ENCODE results near the gene KRI1.

KRI1 gene

GRCh38 chr19:10565567-10566407, at the start of gene KRI1:
Gene KRI1 (minus strand): TSS chr19:10566010. CDS start chr19:10565999, 11 bp downstream.
- DNase-seq, result peak; percentile 99

- DNase-seq, result no peak
Measured at GRCh38 chr19:10612499-10613119, 46.8 kb upstream of the KRI1 start.

GRCh38 chr19:10611907-10612306, 46.1 kb upstream of the KRI1 start:
- no peak for DNase-seq

- DNase-seq, result peak; percentile 38
Measured at GRCh38 chr19:10604460-10604980, 38.7 kb upstream of the KRI1 start.

- peak; percentile 77 for DNase-seq
Measured at GRCh38 chr19:10603873-10604459, 38.2 kb upstream of the KRI1 start.

- DNase-seq, result peak; percentile 92
Measured at GRCh38 chr19:10603084-10603872, 37.5 kb upstream of the KRI1 start.

GRCh38 chr19:10602330-10603083, 36.7 kb upstream of the KRI1 start:
- DNase-seq, result peak; percentile 89

GRCh38 chr19:10601999-10602329, 36.2 kb upstream of the KRI1 start:
- no peak for DNase-seq

GRCh38 chr19:10600149-10600548, 34.3 kb upstream of the KRI1 start:
- no peak for DNase-seq

GRCh38 chr19:10593820-10594637, 28.2 kb upstream of the KRI1 start:
- no peak for DNase-seq

GRCh38 chr19:10593148-10593547, 27.3 kb upstream of the KRI1 start:
- no peak for DNase-seq

- no peak for DNase-seq
Measured at GRCh38 chr19:10587839-10588150, 22.0 kb upstream of the KRI1 start.

GRCh38 chr19:10587022-10587838, 21.4 kb upstream of the KRI1 start, which contains the start of gene AP1M2:
Gene AP1M2 (minus strand): TSS chr19:10587312. CDS start chr19:10587231, 81 bp downstream.
- no peak for DNase-seq

GRCh38 chr19:10586396-10586795, 20.6 kb upstream of the KRI1 start:
- DNase-seq, result no peak

- no peak for DNase-seq
Measured at GRCh38 chr19:10583036-10583776, 17.4 kb upstream of the KRI1 start.

GRCh38 chr19:10582091-10582490, 16.3 kb upstream of the KRI1 start:
- no peak for DNase-seq

GRCh38 chr19:10580979-10581631, 15.3 kb upstream of the KRI1 start:
- DNase-seq, result peak; percentile 92

- no peak for DNase-seq
Measured at GRCh38 chr19:10577951-10578350, 12.1 kb upstream of the KRI1 start.

Measured in CD4-positive, alpha-beta T cell treated with Interleukin-17A for 1 hour (primary cell).